ENCODE data around the gene ZNF385B. TPM values are rescaled to one million over a fixed set of nuclear protein-coding genes. Genes with fewer than 3 reads are reported as not detected.

The ZNF385B gene
- total RNA-seq, 1 experiment from 2014 or later, result 9.3 TPM

GRCh38 chr2:179571721-179572120, 289.7 kb downstream of the ZNF385B start (continued):
- TF ChIP-seq ELF1 (IDR thresholded peaks at IDR 0.05; ENCODE audit: borderline replicate concordance, low read depth), result no peak
- no peak for TF ChIP-seq JUND (IDR thresholded peaks at IDR 0.05)
- TF ChIP-seq EZH2 (IDR thresholded peaks at IDR 0.05), result no peak
- TF ChIP-seq SRF (IDR thresholded peaks at IDR 0.05; ENCODE audit: low read depth), result no peak
- no peak for TF ChIP-seq ZFX (IDR thresholded peaks at IDR 0.05)
- TF ChIP-seq TCF7L2 (IDR thresholded peaks at IDR 0.05; ENCODE audit: borderline replicate concordance, extremely low read depth, insufficient read depth, insufficient read length), result no peak

GRCh38 chr2:179571252-179571651, 290.2 kb downstream of the ZNF385B start:
- Histone ChIP-seq H4K20me1 (ENCODE audit: insufficient read depth) (no peaks in the 10 kb centered on the region), H3K4me3 (replicated peaks in 1 of 2; ENCODE audit: low read depth in 1 of 2, low read length in 2 of 2) (no peak overlapping the region), H3K79me2 (ENCODE audit: insufficient read depth, low read length) (no peaks in the 10 kb centered on the region), H3K4me2 (ENCODE audit: low read length) (no peak overlapping the region), H3K4me1 (ENCODE audit: control insufficient read depth in 1 of 2, insufficient read depth in 2 of 2, low read length in 2 of 2) (no peaks in the 10 kb centered on the region), H3K36me3 (ENCODE audit: control insufficient read depth in 1 of 2, insufficient read depth in 2 of 2, low read length in 2 of 2) (no peaks in the 10 kb centered on the region), H3K27ac (ENCODE audit: low read depth, low read length) (no peak overlapping the region), H3K27me3 (ENCODE audit: insufficient read depth, low read length) (no peaks in the 10 kb centered on the region), H3K9me3 (ENCODE audit: control insufficient read depth in 1 of 2, insufficient read depth in 1 of 2, low read depth in 1 of 2, low read length in 2 of 2) (no peaks in the 10 kb centered on the region), H3K9ac (ENCODE audit: low read length) (no peak overlapping the region), H2AFZ (ENCODE audit: low read depth, low read length, poor library complexity, severe bottlenecking) (no peak overlapping the region), H3K9me2 (ENCODE audit: insufficient read depth) (no peaks in the 10 kb centered on the region)
- ChIA-PET RAD21 (ENCODE audit: low non-redundant PET in 1 of 2, low total read pairs in 2 of 2, uncharacterized antibody in 2 of 2, unreplicated experiment in 2 of 2) (no interaction called here), CTCF (no interaction called here), POLR2A (interaction anchor here (1.1 kb wide), 1 partner anchor 10 kb away, joined by 4 read pairs; no protein-coding TSS in a partner anchor)
- intact Hi-C loops (cut with micrococcal nuclease), result no loop called here
- ATAC-seq, result no peak
- TF ChIP-seq FOSL1 (IDR thresholded peaks at IDR 0.05; ENCODE audit: low read depth), result no peak
- no peak for TF ChIP-seq EZH2 (IDR thresholded peaks at IDR 0.05)
- no peak for TF ChIP-seq ZFX (IDR thresholded peaks at IDR 0.05)
- no peak for TF ChIP-seq ZNF274 (IDR thresholded peaks at IDR 0.05; ENCODE audit: low read depth, low read length)
- TF ChIP-seq SIN3A (IDR thresholded peaks at IDR 0.05; ENCODE audit: low read depth), result no peak
- TF ChIP-seq EGR1 (IDR thresholded peaks at IDR 0.05; ENCODE audit: low read depth), result no peak
- TF ChIP-seq TCF7L2 (IDR thresholded peaks at IDR 0.05; ENCODE audit: borderline replicate concordance, extremely low read depth, insufficient read depth, insufficient read length), result no peak
- TF ChIP-seq ZBTB33 (IDR thresholded peaks at IDR 0.05; ENCODE audit: extremely low read depth, insufficient replicate concordance, low read length), result no peak
- TF ChIP-seq CEBPB (IDR thresholded peaks at IDR 0.05; ENCODE audit: low read depth), result no peak
- TF ChIP-seq ATF3 (IDR thresholded peaks at IDR 0.05), result no peak
- TF ChIP-seq REST (IDR thresholded peaks at IDR 0.05; ENCODE audit: low read depth), result no peak
- no peak for TF ChIP-seq MAX (IDR thresholded peaks at IDR 0.05)
- no TSS peak for BruUV-seq (replicated peaks)
- DNase-seq (ENCODE audit: low read depth, low spot score), result no peak

All from HCT116 (cell line).